ENCODE data around the gene ITPR1. TPM values are rescaled to one million over a fixed set of nuclear protein-coding genes. Genes with fewer than 3 reads are reported as not detected.

Gene ITPR1
- total RNA-seq, 1 experiment from 2014 or later, result 8.7 TPM

- H3K27me3 ChIP-seq (ENCODE audit: control insufficient read depth, insufficient read depth, low read length), result no peaks in the 10 kb centered on the region
- no peak overlapping the region for H3K27ac ChIP-seq (ENCODE audit: low read length)
- ChIA-PET POLR2A (no interaction called here), CTCF (no interaction called here)
- BruUV-seq (replicated peaks), result no TSS peak
- H3K4me1 ChIP-seq (ENCODE audit: control insufficient read depth, insufficient read depth, low read length), result no peaks in the 10 kb centered on the region
- intact Hi-C loops (cut with micrococcal nuclease; ENCODE audit: unreplicated experiment) (no loop called here), in situ Hi-C loops (cut with HindIII; ENCODE audit: low pct_unique_long_range_greater_than_20kb, low sequenced_read_pairs) (no loop called here)
- TF ChIP-seq POLR2AphosphoS5 (IDR thresholded peaks at IDR 0.05; ENCODE audit: low read depth, low read length) (no peak), CTCF (IDR thresholded peaks at IDR 0.05) (no peak)
- ATAC-seq, result no peak
- no peak overlapping the region for H3K4me3 ChIP-seq (ENCODE audit: low read depth in 2 of 2, low read length in 2 of 2)
- 0 out of 2 replicates have a peak, but pooled peaks cover 3% of the 10 kb centered on the region for H3K9me3 ChIP-seq (ENCODE audit: control insufficient read depth, insufficient read depth, low read depth, low read length)
- H3K36me3 ChIP-seq (ENCODE audit: control insufficient read depth, insufficient read depth, low read length), result no peaks in the 10 kb centered on the region
- no peak for DNase-seq (ENCODE audit: low read depth, low spot score)
These were observed 325.0 kb downstream of the ITPR1 start for GRCh38 chr3:4818164-4818563.

GRCh38 chr3:4818986-4819693 is 326.0 kb downstream of the ITPR1 start:
- H3K27me3 ChIP-seq (ENCODE audit: control insufficient read depth, insufficient read depth, low read length), result no peaks in the 10 kb centered on the region
- CTCF ChIA-PET, result no interaction called here
- no peak for ATAC-seq
- no peak overlapping the region for H3K27ac ChIP-seq (ENCODE audit: low read length)
- intact Hi-C loops (cut with micrococcal nuclease; ENCODE audit: unreplicated experiment) (no loop called here), in situ Hi-C loops (cut with HindIII; ENCODE audit: low pct_unique_long_range_greater_than_20kb, low sequenced_read_pairs) (no loop called here)
- POLR2A ChIA-PET, result no interaction called here
- no peak overlapping the region for H3K4me3 ChIP-seq (ENCODE audit: low read depth in 2 of 2, low read length in 2 of 2)
- BruUV-seq (replicated peaks), result no TSS peak
- 0 out of 2 replicates have a peak, but pooled peaks cover 3% of the 10 kb centered on the region for H3K9me3 ChIP-seq (ENCODE audit: control insufficient read depth, insufficient read depth, low read depth, low read length)
- TF ChIP-seq REST (IDR thresholded peaks at IDR 0.05; ENCODE audit: insufficient read depth in 1 of 2, low read depth in 2 of 2, low read length in 1 of 2) (no peak), TCF7L2 (IDR thresholded peaks at IDR 0.05; ENCODE audit: low read depth, low read length) (no peak), SIN3A (IDR thresholded peaks at IDR 0.05; ENCODE audit: borderline replicate concordance, insufficient read depth, low read depth, low read length) (no peak), POLR2AphosphoS5 (IDR thresholded peaks at IDR 0.05; ENCODE audit: low read depth, low read length) (no peak), CTCF (IDR thresholded peaks at IDR 0.05) (no peak)
- no peaks in the 10 kb centered on the region for H3K36me3 ChIP-seq (ENCODE audit: control insufficient read depth, insufficient read depth, low read length)
- no peaks in the 10 kb centered on the region for H3K4me1 ChIP-seq (ENCODE audit: control insufficient read depth, insufficient read depth, low read length)
- no peak for DNase-seq (ENCODE audit: low read depth, low spot score)

Measured in Panc1 (cell line).